Measurements from ENCODE around the gene SUZ12.
"Not testable (repeated sequence)": the region's sequence is repeated elsewhere in the genome, so short reads cannot be mapped to it uniquely, and the experiment has no call there.

SUZ12 gene
- total RNA-seq, result 93.4 reads per million, percentile 81 among the genes with 10 or more reads in this experiment

DNA sequence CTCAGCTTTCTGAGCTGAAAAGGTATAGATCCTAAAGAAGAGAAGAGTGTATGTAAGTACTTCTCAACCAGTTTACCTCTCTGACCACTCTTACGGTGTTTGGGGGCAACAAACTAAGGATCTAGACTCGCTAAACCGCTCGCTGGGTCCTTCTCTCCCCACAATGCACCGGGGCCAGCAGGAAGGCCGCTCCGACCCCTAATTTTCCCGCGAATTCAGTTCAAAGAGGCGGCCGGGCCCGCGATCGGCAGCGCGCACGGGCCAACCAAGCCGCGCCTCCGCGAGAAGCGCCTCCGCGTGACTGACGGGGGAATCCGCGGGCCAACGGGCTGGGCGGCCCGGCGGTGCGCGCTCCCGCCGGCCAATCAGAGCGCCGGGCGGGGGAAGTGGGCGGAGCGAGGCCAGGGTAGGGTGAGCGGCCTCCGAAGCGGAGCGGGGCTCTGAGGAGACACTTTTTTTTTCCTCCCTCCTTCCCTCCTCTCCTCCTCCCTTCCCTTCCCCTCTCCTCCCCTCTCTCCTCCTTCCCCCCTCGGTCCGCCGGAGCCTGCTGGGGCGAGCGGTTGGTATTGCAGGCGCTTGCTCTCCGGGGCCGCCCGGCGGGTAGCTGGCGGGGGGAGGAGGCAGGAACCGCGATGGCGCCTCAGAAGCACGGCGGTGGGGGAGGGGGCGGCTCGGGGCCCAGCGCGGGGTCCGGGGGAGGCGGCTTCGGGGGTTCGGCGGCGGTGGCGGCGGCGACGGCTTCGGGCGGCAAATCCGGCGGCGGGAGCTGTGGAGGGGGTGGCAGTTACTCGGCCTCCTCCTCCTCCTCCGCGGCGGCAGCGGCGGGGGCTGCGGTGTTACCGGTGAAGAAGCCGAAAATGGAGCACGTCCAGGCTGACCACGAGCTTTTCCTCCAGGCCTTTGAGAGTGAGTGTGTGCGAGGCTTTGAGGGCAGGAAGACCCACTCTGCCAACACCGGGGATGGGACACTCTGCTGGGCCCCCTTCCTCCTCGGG is at the start of gene SUZ12:
TSS of gene SUZ12 (plus strand) at position 393 of the 995 bp plus-strand sequence. CDS start at position 633, 240 bp downstream.
- peak; percentile 68 for DNase-seq

DNA sequence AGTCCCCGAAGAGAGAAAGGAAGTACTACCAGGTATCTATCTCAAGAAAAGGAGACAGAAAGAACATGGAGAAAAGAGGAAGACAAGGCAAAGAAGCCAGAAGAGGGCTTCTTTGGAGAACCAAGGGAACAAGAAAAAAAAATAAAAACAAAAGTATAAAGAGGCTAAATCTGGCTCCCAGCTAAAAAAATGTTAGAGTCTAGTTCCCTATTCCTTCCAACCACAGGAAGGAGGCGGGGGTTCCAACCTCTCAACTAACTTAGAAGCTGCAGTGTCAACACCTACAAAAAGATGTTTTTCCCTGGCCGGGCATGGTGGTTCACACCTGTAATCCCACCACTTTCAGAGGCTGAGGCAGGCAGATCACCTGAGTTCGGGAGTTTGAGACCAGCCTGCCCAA is 48.7 kb upstream of the SUZ12 start:
- no peak for DNase-seq

DNA sequence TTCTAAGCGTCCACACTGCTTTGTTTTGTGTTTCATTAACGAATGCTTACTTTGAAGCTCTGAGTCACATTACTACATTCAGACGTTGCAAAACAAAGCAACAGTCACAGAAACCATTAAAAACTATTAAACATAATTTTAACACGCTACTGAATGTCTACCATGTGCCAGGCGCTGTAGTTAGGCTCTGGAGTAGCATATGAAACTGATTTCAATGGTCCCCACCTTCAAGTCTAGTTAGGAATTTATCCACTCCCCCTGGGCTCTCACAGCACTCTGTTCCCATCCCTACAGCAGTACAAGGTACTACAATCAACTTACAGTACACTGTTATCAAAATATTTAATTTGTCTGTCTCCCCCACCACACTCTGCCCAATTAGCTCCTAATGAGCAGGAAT is 35.9 kb upstream of the SUZ12 start:
- no peak for DNase-seq

DNA sequence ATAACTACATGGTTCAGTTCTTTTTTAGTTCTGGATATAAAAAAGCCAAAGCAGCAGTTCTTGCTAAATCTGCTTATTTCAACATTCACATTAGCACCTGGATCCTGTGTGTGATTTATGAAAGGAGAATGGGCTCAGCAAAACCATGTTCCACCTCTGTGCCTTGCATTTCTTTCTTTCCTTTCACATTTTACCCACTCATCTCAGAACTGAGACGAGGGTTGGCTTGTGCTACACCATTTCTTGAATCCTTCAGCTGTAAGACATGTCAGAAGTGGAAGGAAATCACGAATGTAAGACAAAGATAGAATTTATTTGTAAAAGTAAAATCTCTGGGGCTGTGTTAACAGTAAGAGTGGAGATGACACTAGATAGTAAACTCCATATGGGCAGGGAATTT is 34.1 kb upstream of the SUZ12 start:
- no peak for DNase-seq

DNA sequence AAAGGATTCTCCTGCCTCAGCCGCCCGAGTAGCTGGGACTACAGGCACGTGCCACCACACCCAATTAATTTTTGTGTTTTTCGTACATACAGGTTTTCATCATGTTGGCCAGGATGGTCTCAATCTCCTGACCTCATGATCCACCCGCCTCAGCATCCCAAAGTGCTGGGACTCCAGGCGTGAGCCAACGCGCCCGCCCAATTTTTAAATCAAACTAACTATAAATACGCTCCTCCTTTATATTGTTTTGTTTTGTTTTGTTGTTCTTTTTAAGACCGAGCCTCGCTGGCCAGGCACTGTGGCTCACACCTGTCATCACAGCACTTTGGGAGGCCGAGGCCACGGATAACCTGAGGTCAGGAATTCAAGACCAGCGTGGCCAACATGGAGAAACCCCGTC is 33.4 kb upstream of the SUZ12 start:
- DNase-seq, result no peak

DNA sequence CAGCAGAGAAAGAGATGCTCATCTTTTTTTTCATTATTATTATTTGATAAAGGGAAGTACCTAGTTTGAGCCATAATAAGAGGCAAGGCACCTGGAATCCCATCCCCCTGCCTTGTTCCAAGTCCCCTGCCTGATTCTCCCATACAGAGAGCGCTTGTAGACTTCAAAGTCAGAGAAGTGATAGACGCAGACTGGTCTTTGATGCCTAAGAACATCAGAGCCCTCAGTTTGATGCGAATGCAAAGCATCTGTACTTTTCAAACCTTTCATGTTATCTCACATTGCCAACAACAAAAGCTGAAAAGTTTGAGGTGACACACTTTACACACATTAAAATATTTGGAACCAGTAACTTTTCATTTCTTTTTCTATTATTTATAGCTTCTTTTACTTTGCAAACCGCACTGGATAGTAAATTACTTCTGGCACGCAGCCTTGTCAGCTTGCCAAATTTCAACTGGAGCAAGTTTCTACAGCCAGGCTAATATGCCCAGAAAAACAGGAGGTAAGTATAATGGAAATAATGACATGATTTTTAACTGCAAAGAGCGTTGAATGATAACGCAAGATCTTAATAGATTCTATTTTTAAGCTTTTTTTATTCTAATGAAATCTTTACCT is 29.4 kb upstream of the SUZ12 start:
- no peak for DNase-seq

DNA sequence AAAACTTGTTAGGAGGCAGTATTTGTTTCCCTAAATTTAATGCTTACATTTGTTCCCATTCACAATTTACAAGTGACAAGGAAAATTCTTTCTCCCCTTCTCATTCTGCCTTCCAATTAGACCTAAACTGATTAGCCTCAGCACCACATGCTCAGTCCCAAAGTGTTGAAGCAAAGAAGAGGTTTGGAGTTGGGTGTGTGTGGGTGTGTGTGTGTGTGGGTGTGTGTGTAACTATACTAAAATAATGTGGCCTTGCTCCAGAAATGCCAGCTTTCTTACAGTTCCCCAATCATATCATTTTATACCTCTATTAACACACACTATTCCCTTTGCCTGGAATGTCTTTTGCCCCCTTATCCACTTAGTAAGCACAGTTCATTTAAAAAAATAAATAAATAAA is 28.4 kb upstream of the SUZ12 start:
- no peak for DNase-seq

DNA sequence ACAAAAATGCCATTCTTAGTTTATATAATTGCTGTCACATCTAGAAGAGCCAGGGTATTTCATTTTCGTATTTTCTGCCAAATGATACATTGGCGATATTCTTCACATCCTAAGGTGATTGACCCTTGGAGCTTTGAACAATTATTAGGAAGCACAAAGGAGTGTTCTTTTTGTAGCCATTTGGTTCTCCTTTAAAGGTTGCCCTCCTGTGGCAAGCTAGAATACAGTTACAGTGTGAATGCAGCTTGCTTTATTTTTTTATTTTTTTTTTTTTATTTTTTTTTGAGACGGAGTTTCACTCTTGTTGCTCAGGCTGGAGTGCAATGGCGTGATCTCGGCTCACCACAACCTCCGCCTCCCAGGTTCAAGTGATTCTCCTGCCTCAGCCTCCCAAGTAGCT is 24.1 kb upstream of the SUZ12 start:
- DNase-seq, result not testable (repeated sequence)

DNA sequence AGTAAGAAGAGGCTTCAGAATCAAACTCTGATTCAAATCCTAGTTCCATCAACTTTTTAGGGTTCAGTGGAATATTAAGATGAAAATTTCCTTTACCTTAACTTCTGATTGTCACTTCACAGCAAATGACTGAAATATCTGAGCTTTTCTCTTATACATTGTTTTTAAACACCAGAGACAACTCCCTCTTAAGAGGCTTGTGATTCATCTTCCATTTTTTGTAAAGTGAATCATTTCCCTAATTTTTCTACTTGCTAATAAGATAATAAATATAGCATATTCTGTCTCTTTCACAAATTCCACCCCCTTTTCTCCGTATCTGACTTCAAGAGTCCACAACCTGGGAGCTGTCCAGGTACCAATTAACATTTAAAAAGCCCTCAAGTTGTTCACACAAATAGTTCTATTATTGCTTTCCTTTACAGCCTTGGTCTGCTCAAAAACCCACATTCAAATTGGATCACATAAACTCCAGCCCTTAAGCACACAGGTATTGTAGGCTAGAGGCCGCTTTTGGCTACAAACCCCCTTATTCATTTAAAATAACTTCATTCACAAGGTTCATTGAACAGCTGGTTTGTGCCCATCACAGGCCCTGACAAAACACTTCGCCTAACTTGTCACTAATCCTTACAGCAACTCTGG is 21.2 kb upstream of the SUZ12 start:
- no peak for DNase-seq

DNA sequence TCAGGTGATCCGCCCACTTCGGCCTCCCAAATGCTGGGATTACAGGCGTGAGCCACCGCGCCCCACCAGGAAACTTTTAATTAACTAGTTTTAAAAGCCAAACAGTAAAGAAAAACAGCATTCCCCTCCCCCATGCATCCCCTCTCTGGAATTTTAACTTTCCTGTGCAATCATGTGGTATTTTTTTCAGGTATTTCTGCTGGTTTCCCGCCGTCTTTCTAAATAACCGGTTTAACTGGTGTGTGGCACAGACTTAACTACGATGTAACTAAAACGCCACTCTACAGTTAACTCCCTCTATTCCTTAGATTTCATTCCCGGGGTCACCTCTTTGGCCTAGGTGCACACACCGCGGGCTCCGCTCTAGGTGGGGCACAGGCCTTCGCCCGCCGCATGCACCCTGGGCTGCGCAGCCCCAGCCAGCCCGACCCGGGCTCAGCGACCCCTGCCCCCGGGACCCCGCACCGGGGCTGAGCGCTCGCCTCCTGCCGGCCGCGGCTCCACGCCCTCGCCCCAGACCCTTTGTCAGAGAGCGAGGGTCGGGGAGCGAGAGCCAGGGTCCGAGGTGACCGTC is 20.2 kb upstream of the SUZ12 start:
- no peak for DNase-seq

DNA sequence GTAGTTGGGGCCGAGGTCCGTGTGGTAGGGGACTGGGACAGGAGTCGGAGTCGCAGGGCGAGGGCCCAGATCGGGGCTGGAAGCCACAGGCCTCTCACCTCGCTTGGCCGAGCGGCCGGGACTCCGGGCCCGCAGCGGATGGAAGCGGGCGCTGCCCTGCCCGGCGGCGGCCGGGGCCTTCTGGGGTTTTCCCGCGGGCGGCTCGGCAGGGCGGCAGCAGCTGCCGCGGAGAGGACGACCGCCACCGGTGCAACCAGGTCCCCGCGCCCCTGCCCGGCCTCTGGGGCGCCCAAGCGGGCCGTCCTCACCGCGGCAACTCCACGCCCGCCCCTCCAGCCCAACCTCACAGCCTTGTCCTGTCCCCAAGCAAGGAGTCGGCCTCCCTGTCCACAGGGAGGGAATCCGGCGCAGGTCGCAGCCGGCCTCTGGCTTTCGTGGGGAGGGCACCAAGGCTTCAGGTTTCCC is 19.7 kb upstream of the SUZ12 start:
- no peak for DNase-seq

DNA sequence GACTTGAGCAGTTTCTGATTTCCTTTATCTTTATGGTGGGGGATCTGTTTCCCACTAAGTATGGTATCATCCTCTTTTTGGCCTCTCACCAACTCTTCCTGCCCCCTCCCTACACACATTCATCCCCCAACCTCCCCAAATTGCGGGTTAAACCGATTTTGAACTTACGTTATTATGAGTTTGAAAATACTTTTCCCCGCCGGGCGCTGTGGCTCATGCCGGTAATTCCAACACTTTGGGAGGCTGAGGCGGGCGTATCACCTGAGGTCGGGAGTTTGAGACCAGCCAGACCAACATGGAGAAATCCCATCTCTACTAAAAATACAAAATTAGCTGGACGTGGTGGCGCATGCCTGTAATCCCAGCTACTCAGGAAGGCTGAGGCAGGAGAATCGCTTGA is 19.1 kb upstream of the SUZ12 start:
- DNase-seq, result not testable (repeated sequence)

DNA sequence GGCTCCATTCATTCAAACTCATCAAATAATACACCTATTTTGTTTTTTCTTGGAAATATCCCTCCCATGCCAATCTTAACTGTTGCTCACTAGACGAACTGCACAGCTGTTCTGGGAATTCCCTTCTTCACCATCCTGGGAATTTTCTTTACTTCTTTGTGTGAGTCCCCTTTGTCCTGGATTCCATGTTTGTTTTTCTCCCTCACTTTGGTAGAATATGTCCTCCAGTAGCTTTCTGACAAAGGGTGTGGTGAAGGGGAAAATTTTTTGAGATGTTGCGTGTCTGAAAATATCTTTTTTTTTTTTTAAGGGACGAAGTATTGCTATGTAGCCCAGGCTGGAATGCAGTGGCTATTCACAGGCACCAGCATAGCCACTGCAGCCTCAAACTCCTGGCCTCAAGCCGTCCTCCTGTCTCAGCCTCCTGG is 18.1 kb upstream of the SUZ12 start:
- DNase-seq, result no peak

DNA sequence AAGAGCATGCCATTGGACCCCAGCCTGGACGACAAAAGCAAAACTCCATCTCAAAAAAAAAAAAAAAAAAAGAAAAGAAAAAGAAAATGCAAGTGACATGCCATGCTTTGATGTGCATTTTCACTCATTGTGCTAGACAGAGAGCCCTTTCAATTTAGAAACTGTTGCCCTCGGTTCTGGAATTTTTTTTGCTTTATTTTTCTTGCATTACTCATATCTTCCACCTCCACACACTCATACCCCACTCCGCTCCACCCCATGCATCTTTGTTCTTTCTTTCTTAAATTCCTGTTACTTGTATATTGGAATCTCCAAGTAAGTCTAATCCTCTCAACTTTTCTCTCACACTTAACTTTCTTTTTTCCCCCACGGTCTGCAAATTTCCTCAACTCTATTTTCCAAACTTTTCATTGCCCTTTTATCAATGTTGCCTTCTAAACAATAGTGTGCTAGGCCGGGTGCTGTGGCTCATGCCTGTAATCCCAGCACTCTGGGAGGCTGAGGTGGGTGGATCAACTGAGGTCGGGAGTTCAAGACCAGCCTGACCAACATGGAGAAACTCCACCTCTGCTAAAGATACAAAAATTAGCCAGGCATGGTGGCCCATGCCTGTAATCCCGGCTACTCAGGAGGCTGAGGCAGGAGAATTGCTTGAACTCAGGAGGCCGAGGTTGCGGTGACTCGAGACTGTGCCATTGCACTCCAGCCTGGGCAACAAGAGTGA is 16.8 kb upstream of the SUZ12 start:
- no peak for DNase-seq

DNA sequence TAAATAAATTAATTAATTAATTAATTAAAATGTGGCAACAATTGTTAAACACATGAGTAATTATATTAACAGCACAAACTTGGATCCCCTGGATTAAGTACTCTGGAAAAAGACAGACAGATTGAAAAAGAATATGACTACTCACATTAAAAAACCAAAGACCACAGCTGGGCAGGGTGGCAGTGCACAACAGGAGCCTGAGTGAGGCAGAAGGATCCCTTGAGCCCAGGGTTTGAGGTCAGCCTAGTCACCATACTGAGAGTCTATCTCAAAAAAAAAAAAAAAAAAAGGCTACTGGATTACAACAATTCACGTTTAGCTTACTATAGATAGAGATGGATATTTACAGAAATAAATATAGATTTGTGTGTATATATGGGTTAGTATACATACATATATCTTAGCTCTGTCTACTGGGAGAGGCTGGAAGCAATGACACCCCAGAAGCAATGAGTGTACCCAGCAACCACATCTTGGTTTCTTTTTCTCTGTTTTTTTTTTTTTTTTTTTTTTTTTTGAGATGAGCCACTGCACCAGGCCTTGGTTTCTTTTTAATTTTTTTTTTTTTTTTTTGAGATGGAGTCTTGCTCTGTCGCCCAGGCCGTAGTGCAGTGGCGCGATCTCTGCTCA is 10.6 kb upstream of the SUZ12 start:
- no peak for DNase-seq

DNA sequence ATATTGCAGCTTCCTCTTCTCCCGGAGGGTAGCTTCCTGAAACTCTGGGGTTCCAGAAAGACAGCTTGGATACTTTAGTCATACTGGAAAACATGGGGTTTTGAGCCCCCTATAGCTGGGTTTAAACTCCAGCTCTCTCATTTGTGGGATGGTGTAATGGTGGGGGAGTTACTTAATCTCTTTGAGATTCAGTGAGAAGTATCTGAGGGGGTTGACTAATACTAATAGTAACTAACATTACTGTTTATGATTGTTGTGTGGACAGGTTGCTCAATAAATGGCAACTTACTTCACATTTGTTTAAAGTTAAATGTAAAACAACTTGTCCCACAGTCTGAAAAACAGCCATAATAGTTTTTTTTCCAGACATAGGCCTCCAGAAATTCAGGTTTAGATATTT is 5.1 kb upstream of the SUZ12 start:
- DNase-seq, result no peak

DNA sequence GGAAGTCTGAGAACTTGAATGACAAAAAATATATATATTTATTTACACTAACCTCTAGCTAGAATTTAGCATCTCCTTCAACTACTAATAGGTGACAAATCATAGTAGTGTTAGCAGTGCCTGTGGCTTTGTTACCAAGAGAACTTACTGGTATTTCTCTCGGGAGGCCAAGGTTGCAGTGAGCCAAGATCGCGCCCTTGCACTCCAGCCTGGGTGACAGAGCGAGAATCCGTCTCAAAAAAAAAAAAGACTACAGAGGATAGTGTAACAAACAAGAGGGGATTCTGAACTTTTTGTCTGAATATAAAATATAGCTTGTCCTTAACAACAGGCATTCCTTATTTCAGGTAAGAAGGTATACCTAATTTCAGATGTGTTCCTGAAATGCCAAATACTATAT is 1.3 kb upstream of the SUZ12 start:
- DNase-seq, result no peak

DNA sequence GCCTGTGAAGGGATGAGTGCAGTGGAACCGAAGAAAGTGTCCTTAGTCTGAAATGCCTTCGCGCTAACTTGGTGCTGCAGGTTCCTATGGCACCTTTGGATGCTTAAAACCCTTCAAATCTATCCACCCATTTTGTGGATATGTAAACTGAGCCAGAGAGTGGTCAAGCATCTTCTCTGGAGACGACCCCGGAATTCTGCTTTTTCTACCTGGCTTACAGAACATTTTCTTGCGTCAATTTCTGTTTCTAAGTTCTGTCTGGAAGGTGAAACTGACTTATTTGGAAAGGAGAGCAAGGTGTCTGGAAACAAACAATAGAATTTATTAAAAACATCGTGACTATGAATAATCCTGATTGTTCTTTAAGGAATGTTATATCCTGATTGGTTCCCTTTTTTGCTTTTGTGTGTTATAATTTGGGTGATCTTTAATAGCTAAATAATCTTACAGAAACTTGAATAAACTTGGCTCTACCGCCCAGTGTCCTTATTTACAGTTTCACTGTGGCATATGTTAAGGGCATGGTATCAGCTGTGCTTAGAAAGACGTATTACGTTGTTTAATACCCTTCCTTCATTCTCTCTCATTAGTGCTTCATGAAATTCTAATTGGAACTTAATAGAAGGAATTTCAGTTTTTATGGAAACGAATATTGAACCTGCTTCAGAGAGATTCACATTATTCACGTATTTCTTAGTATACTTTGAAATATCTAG is 1.3 kb downstream of the SUZ12 start:
- not testable (repeated sequence) for DNase-seq

DNA sequence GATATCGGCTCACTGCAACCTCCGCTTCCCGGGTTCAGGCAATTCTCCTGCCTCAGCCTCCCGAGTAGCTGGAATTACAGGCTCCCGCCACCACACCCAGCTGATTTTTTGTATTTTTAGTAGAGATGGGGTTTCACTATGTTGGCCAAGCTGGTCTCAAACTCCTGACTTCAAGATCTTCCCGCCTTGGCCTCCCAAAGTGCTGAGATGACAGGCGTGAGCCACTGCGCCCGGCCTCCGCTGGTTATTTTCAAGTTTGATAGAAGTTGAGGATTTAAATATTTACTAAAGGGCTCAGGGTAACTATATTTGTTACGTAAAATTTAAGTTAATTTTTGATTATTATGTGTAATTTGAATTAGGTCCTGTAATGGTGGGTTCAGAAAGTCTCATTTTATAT is 5.1 kb downstream of the SUZ12 start:
- DNase-seq, result not testable (repeated sequence)

DNA sequence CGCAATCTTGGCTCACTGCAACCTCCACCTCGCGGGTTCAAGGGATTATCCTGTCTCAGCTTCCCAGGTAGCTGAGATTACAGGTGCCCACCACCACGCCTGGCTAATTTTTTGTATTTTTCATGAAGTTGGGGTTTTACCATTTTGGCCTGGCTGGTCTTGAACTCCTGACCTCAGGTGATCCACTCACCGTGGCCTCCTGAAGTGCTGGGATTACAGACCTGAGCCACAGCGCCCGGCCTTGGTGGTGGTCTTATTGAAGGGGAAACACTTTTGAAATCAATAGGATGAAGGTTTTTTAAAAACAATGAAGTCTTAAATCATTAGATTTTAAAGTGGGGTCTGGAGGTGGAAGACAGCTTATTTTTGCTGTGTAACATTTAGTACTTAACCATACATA is 5.6 kb downstream of the SUZ12 start:
- not testable (repeated sequence) for DNase-seq

DNA sequence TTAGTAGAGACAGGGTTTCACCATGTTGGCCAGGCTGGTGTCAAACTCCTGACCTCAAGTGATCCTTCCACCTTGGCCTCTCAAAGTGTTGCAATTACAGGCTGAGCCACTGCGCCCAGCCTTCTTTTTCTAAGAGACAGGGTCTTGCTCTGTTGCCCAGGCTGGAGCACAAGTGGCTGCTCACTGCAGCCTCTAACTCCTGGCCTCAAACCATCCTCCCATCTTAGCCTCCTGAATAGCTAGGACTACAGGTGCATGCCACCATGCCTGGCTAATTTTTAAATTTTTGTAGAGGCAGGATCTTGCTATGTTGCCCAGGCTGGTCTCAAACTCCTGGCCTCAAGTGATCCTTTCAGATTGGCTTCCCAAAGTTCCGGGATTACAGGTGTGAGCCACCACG is 15.1 kb downstream of the SUZ12 start:
- DNase-seq, result not testable (repeated sequence)
